Activated gamma-delta T cell (primary cell): ENCODE data around the gene CHIA.

ENCODE experiments used
- DNase-seq: peaks from one replicate; lab custom pipeline; 2025; lab: John Stamatoyannopoulos, UW

Gene CHIA

GRCh38 chr1:111366256-111366655 lies 75.6 kb downstream of the CHIA start:
- no peak for DNase-seq

- no peak for DNase-seq
These were observed 78.5 kb downstream of the CHIA start for GRCh38 chr1:111369177-111369576.

GRCh38 chr1:111369645-111370044 lies 79.0 kb downstream of the CHIA start:
- DNase-seq: no peak
